Superior temporal gyrus (tissue), 1 donor: Measurements from ENCODE around the gene GCGR.

Experiments used
- DNase-seq: peaks from one replicate; pipeline ENCODE4 v3.0.0-alpha.2; 2016; ENCODE audit errors: extremely low spot score

GCGR gene

DNA sequence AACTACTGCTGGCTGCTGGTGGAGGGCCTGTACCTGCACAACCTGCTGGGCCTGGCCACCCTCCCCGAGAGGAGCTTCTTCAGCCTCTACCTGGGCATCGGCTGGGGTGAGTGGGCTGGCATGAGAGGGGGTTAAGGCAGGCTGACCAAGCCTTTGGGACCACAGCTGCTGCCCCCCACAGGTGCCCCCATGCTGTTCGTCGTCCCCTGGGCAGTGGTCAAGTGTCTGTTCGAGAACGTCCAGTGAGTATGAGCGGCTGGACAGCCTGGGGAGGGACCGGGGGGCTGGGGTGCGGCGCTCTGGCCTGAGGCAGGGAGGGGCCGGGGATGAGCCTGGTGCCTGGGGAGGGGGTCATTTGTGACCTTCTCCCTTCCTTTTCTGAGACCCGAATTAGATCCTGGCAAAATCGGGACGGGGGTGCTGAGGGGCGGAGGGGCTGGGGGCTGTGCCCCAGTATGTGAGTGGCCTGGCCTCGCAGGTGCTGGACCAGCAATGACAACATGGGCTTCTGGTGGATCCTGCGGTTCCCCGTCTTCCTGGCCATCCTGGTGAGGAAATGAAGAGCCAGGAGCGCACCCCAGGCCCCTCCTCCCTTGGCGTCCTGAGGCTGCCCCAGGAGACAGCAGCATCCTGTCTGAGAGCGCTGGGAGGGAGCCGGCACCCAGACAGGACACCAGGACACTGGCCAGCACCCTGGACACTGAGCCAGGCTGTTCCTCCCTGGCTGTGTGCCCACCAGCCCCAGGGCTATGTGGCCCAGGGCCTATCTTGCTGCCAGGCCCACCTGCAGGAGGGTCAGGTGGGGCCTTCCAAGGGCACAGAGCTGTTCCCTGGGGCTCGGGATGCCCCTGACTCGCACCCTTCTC, 8.0 kb downstream of the GCGR start:
- no peak for DNase-seq

DNA sequence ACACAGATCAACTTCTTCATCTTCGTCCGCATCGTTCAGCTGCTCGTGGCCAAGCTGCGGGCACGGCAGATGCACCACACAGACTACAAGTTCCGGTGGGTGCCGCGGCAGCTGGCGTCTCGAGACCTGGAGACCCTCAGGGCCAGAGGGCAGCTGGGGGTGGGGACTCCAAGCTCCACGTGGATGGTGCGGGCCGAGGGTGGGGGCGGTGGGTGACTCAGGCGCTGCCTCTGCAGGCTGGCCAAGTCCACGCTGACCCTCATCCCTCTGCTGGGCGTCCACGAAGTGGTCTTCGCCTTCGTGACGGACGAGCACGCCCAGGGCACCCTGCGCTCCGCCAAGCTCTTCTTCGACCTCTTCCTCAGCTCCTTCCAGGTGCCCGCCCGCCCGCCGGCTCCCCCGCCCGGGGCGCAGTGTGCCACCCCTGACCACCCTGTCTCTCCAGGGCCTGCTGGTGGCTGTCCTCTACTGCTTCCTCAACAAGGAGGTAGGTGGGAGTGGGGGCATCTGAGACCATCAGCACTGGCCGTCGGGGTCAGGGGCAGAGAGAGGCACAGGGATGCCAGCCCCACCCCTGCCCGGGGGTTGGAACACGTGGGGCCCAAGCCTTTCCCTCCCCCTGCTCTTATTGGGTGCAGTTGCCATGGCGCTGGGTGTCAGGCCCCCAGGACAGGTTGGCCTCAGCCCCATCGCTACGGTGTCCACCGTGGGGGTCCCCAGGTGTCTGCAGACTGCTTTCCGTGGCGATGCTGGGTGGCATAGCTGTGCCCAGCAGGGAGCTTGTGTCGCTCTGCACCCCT, 8.8 kb downstream of the GCGR start:
- no peak for DNase-seq

DNA sequence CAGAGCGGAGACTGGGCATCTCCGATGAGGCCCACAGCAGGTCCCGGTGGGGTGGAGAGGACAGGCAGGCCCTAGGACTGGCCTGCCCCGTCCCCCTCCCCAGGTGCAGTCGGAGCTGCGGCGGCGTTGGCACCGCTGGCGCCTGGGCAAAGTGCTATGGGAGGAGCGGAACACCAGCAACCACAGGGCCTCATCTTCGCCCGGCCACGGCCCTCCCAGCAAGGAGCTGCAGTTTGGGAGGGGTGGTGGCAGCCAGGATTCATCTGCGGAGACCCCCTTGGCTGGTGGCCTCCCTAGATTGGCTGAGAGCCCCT, 9.4 kb downstream of the GCGR start:
- DNase-seq = no peak

DNA sequence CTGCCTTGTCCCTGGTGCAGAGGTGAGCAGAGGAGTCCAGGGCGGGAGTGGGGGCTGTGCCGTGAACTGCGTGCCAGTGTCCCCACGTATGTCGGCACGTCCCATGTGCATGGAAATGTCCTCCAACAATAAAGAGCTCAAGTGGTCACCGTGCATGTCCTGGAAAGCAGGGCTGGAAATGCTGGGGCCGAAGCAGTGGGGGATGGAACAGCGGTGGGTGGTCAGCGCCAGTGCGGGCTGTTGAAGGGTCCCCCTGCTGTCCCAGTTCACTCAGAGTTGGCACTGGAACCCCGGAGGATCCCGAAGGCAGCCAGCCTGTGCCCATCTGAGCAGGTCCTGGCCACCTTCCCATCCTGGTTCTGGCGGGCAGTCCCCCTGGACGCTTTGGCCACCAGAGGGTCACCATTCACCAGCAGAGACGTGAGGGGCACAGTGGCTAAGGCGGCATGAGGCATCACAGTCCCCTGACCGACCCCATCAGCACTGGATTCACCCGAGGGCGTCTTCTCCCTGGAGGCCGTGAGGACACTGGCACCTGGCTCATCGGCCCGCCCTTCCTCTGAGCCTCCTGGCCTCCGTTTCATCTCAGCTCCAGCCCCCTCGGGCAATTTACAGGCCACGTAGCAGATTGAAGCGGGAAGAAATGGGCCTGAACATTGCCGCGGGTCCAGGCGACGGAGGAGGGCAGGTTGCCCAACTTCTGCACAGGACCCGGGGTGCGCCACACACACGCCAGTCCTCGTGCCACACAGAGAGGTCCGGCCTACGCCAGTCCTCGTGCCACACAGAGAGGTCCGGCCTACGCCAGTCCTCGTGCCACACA, 10.1 kb downstream of the GCGR start:
- no peak for DNase-seq

DNA sequence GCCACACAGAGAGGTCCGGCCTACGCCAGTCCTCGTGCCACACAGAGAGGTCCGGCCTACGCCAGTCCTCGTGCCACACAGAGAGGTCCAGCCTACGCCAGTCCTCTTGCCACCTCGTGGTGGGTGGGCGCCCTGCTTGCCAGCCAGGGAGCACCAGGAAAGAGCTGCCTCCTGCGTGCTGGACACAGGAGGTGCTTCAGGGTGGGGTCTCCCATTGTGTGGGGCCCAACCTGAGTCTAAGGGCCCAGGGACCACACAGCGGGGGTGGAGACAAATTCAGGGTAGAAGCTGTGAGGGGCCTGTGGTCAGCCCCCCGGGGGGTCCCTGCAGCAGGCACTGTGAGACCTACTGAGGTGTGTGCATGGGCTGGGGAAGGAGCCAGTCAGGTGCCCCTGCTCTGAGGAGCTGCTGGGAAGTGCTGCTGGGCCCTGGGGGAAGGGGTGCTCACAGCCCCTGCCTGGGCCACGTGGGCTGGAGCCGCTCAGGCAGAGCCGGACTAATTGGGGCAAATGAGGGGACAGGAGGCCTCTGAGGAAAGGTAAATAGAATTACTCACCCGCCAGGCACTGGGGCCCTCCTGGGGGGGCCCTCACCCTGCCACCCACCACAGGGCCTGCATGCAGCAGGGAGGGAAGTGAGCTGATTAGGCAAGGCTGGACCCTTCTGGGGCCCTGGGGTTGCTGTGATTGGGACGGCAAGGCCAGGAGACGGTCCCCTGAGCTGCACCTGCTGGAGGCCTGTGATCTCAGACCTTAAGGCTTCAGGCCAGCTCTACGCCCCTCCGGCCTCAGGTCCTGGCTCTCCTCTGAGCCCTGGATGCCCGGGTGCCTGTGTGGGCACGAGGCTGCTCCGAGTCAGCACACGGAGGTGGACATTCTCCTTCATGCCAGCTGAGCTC, 11.0 kb downstream of the GCGR start:
- no peak for DNase-seq

DNA sequence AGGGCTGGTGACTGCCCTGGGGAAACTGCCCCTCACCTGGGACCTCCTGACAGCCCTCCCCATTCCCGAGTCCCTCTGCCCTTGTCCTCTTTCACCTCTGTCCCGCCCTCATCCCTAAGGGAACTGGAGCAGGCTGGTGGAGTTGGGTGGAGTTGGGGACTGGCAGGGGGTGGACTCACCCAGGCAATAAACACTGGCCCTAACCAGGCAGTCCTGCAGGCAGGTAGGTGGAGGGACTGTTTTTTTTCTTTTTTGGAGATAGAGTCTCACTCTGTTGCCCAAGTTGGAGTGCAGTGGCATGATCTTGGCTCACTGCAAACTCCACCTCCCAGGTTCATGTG, 11.7 kb downstream of the GCGR start:
- DNase-seq = no peak

DNA sequence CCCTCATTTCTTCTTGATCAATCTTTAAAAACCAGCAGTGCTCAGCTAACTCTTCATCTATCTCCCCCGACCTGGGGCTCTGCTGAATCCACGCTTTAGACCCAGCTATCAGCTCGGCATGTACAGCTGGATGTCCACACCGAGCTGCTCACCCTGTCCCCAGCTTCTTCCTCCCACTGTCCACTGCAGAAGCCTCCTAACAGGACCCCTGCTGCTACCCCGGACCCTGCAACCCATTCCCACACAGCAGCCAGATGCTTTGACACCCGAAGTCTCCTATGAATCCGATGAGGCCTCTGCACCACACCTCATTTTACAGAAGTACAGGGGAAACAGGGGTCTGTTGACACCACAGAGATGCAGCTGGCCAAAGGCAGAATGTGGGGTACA, 13.8 kb downstream of the GCGR start:
- no peak for DNase-seq

DNA sequence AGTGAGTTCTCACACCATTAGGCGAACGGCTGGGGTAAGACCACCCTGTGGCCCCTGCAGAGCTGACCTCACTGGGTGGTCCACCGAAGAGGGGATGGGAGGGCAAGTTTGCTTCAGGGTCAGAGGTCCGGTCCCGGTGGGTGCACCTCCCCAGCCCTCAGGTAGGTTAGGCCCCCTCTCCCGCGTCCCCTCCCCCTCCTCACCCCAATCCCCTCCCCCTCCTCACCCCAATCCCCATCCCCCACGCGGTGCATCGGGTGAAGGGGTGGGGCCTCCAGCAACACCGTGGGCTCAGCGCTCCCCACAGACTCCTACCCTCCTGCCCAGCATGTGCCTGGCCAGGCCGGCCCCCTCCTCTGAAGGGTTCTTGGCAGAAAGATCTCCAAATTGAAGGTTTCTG, 15.8 kb downstream of the GCGR start:
- DNase-seq = no peak

DNA sequence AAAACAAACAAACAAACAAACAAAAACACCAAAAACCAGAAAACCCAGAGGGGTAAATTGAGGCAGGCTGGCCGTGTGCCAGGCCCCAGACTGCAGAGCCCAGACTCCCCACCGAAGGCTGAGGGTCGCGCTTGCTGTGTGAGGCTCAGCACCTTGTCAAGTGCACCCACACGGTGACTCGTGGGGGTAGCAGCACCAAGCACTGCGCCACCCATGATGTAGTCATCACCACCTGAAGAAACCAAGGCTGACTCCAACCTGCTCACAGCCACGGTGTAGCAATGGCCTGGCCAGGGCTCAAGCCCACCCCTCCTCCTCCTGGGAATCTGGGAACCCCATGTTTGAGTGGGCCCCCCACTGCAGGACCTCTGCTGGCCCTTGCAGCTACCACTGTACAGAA, 17.2 kb downstream of the GCGR start:
- DNase-seq = no peak

DNA sequence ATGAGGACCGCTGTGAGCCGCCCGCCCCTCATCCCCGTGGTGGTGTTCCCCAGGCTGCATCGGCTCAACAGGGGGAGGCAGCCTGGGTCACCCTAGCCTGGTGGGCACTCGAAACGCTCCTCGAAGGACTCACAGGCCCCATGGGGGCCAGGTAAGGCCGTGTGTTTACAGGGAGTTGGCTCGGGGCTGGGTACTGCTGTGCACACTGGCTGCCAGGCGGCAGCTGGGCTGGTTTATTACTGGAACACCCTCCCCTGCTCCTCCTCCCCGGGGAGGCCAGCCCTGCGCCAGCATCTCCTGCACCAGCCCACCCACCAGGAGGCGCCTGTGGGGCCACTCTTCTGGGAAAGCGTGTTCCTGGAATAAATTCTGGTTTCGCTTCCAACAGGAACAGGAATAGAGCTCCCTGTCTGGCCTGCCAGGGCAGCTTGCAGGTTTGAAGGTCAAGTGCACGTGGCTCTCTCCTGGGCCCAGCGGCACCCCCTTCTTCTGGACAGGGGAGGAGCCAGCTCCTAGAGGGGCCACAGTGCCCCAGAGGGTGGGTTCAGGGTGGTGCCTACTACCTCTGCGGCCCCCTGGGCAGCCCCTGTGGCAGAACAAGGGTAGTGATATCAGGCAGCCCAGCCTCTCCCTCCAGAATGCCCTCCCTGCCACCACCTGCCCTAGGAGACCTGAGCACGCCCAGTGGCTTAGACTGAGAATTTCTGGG, 17.8 kb downstream of the GCGR start:
- peak; percentile 12 for DNase-seq

DNA sequence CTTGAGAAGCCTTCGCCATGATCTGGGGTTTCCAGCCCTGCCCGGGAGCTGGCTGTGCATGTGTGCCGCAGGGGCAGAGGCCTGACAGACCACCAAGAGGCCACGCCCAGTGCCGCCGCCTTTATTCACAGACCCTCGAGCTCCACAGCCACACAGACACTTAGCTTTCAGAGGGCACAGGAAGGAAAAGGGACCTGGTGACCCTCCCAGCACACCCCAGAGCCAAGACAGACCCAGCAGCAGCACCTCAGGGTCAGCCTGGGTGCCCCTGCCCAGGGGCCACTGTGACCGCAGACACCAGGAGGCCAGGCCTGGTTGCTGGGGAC, 18.3 kb downstream of the GCGR start:
- no peak for DNase-seq

DNA sequence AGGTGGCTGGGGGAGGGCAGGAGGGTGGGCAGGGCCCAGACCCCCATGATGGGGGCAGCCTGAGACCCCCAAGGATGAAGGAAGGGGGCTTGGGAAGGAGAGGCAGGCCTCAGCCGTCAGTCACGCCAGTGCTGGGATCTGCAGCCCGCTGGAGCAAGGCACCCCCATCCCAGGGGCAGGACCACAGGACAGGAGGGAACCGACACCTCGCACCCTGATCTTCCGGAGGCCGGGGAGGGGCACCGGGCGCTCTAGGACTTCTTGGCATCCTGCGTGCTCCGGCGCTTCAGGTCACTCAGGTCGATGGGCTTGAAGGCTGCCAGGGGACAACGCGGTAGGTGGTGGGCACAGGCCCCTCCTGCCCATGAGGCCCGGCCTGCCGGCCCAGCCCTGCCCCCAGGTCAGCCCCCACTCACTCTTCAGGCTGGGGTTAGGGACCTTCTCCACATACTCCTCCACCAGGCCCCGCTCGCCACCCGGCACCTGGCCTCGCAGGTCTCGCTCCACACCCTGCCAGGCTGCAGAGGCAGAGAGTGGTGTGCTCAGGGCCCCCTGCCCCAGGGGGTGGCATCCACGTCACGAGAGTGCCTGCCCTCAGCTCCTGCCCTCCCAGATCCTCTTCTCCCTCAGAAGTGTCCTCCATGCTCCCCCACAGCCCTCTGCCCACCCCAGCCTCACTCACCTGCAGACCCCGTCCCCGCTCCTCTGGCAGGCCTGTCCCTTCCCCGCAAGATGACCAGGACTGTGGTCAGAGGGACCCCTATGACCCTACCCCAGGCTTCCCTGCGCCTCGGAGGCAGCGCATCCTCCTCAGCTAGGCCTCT, 19.3 kb downstream of the GCGR start:
- DNase-seq = no peak

DNA sequence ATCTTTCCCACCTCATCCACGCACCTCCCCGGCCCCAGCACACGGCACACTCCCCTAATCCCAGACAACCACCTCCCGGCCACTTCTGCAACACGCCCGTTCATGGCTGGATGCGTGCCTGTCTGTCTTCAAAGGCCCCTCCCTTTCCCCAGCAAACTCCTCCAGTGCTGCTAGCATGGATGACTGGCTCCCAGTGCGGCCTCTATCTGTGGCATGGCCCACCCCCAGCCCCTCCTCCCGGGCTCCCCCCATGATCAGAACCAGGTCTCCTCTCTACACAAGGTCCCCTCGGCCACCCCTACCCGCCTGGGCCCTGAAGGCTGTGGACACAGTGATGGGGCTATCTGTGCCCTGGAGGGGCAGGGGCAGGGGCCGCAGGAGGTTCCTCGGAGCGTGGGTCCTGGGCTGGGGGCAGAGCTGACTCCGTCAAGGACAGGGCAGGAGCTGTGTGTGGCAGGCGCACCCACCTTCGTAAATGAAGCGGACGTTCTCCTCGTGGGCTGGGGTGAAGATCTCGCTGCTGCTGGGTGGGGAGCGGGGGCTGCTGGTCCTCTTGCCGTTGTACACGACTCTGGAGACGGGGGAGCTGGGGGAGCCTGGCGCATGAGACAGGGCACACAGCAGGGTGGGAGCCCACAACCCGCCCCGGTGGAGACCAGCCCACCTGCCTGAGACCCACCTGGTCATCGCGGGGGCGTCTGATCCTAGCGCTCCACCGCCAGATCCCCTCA, 20.0 kb downstream of the GCGR start:
- DNase-seq = no peak

DNA sequence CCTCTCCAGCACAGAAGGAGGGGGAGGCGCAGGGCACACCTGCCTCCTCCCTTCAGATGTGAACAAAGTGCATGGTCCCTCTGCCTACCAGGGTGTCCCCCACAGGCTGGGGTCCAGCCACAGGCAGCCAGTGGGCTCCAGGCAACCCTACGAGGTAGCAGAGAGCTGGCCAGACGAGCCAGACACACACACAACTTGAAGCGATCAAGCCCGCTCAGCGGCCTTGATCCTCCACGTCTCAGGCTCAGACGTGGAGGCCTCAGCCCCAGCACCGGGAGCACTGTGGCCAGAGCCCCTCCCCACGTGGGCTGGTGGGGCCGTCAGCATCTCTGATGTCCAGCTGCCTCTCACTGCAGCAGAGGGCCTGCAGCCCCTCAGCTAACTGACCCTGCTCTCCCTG, 20.6 kb downstream of the GCGR start:
- no peak for DNase-seq

DNA sequence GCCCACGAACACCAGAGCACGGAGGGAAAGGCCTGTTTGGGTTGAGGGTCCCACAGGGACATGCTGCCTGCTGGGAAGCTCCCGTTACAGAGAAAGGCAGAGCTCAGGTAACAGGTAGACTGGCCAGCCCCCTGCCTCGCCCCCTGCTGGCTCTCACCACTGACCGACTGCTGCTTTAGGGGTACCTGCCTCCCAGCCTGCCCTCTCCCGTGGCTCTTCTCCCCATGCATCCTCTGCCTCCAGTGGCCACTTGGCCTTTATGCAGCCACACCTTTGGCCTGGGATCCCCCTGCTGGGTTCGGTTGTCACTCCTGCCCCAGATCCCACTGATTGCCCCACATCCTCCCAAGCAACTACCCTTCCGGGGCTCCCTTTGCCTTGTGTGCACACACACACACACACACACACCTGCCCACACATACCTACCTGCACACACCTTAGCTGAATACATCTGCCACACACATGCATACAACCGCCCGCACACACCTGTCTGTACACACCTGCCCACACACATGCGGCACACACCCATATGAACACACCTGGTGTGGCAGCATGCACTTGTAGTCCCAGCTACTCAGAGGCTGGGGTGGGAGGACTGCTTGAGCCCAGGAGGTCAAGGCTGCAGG, 22.0 kb downstream of the GCGR start:
- no peak for DNase-seq

DNA sequence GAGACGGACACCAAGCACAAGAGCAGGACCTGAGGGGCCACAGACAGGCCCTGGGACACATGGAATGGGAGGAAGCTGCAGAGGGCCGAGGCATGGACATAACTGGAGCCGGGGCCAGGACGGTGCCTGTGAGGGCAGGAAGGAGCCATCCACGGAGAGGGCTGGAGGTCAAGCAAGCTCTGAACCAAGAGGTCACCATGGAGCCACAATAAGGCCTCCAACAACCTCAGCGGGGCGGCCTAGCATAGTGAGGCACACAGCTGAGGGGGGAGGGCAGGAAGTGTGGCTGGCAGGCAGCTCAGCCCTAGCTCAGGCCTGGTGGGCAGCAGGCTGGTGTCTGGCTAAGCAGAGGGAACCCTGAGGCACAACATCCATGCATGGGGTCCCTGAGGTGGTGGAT, 24.7 kb downstream of the GCGR start:
- no peak for DNase-seq

DNA sequence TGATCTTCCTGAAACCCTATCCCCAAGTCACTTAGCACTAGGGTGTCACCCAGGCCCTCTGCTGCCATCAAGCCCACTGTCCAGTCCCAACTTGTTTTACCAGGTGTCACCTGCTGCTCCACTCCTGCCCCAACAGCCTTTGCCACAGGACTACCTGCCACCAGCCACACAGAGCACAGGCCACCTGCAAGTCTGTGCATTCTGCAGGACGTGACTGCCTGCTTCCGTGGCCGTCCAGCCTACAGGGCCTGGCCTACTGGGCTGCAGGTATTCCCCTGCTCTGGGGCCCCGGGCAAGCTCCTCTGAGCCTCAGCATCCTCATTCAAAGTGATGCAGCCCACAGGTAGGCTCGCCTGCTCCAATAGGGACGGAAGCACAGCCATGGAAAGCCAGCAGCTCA, 25.9 kb downstream of the GCGR start:
- no peak for DNase-seq

DNA sequence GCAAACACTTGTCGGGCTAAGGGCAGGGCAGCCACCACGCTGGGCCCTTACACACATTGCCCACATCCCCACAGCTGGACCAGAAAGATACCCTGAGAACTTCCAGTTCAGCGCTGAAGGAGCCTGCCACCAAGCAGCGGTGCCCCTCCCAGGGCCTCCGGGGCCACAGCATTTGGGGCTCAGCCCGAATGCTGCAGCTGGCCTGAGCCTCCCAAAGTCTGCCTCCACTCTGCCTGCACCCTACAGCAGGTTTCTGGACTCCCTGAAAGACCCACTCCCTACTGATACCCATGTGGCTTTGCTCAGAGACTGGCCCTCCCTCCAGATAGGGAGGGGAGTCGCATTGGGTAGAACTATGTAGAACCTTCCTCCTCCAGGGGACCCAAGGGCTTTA, 27.6 kb downstream of the GCGR start:
- DNase-seq = no peak

DNA sequence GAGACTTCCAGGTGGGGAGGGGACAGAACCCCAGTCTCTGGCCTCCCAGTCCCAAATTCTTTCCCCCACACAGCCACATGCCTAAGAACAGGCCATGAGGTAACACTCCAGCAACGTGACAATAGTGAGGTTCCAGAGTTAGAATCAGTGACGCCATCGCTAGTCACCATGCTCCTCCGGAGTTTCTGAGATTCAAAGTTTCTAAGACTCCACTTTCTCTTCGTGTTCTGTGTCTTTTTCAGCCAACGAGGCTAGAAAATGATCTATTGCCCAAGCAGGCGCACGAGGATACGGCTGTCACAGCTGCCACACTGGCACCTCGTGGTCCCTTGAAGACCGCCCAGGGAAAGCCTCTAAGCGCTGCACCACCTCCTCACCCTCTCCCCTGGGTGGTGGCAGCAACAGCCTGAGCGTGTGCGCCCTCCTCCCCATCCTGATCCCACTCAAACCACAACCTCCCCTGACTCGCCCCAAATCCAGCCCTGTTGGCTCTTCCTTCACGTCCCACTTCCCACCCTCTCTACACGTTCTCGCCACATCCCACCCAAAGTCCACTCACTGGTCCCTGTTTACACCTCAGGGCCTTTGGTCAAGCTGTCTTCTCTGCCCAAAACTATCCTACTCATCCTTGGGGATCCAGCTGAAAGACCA, 28.1 kb downstream of the GCGR start:
- DNase-seq = peak; percentile 8
